ENCODE results near the gene SLC2A1. TPM values are rescaled to one million over a fixed set of nuclear protein-coding genes. Genes with fewer than 3 reads are reported as not detected.
A peak's percentile ranks its signal among the peaks of the same experiment; 100 is the strongest.

Gene SLC2A1
- total RNA-seq, 1 donor from 2014 or later, result 135 TPM

- Mint-ChIP-seq H3K4me1 (no peaks in the 10 kb centered on the region), H3K27me3 (no peaks in the 10 kb centered on the region), H3K9me3 (no peaks in the 10 kb centered on the region), H3K36me3 (ENCODE audit: low read depth) (peaks cover 2% of the 10 kb centered on the region), H3K27ac (no peak overlapping the region), H3K4me3 (no peak overlapping the region)
- DNase-seq, result no peak
- intact Hi-C loops (cut with micrococcal nuclease), result no loop called here
Observed at GRCh38 chr1:42973799-42974198, 15.1 kb upstream of the SLC2A1 start.

- Mint-ChIP-seq H3K9me3 (no peaks in the 10 kb centered on the region), H3K36me3 (ENCODE audit: low read depth) (peaks cover 2% of the 10 kb centered on the region), H3K4me1 (no peaks in the 10 kb centered on the region), H3K27me3 (no peaks in the 10 kb centered on the region), H3K4me3 (no peak overlapping the region), H3K27ac (no peak overlapping the region)
- intact Hi-C loops (cut with micrococcal nuclease), result no loop called here
- DNase-seq, result no peak
Observed at GRCh38 chr1:42973286-42973685, 14.6 kb upstream of the SLC2A1 start.

DNA sequence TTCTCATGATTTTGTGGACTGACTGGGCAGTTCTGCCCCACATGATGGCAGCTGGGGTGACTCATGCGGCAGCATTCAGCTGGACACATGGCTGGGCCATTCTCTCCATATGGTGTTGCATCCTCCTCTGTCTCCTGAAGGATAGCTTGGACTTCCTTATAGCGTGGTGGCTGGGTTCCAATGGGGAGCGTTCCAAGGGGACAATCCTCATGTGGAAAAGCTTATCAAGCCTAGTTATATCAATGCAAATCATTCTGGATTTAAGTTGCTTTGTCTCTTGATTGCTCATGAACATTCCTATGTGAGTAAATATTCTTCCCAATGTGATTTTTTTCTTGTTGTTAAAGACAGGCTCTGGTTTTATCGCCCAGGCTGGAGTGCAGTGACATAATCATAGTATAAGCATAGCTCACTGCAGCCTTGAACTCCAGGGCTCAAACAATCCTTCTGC is 13.2 kb upstream of the SLC2A1 start:
- no peaks in the 10 kb centered on the region for H3K9me3 Mint-ChIP-seq
- intact Hi-C loops (cut with micrococcal nuclease), result no loop called here
- no peak overlapping the region for H3K4me3 Mint-ChIP-seq
- H3K27me3 Mint-ChIP-seq, result no peaks in the 10 kb centered on the region
- peaks cover 2% of the 10 kb centered on the region for H3K4me1 Mint-ChIP-seq
- H3K36me3 Mint-ChIP-seq (ENCODE audit: low read depth), result peaks cover 2% of the 10 kb centered on the region
- DNase-seq, result no peak
- H3K27ac Mint-ChIP-seq, result no peak overlapping the region

GRCh38 chr1:42970143-42970542 is 11.5 kb upstream of the SLC2A1 start:
- no peaks in the 10 kb centered on the region for H3K27me3 Mint-ChIP-seq
- H3K4me1 Mint-ChIP-seq, result peaks cover 2% of the 10 kb centered on the region
- no peak for DNase-seq
- H3K4me3 Mint-ChIP-seq, result no peak overlapping the region
- no peaks in the 10 kb centered on the region for H3K36me3 Mint-ChIP-seq (ENCODE audit: low read depth)
- intact Hi-C loops (cut with micrococcal nuclease), result no loop called here
- no peaks in the 10 kb centered on the region for H3K9me3 Mint-ChIP-seq
- no peak overlapping the region for H3K27ac Mint-ChIP-seq

DNA sequence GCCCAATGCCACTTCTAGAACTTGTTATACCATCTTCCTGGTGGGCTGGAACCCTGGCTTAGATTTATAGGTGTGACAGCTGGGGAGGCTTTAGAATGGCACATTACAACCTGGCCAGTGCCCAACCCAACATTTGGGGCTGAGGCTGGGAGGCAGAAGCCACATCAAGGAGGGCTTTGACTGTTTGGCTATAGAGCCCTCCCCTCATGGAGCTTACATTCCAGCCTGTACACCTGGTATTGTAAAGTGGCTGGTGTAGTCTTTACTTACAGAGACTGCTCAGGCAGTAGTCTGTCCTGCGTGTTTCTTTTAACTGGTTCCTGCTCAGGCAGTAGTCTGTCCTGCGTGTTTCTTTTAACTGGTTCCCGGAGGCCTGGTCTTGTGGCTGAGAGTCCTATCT is 10.0 kb upstream of the SLC2A1 start:
- Mint-ChIP-seq H3K4me3 (no peak overlapping the region), H3K4me1 (peaks cover 2% of the 10 kb centered on the region), H3K36me3 (ENCODE audit: low read depth) (no peaks in the 10 kb centered on the region), H3K9me3 (no peaks in the 10 kb centered on the region), H3K27ac (no peak overlapping the region), H3K27me3 (no peaks in the 10 kb centered on the region)
- intact Hi-C loops (cut with micrococcal nuclease), result no loop called here
- DNase-seq, result no peak

DNA sequence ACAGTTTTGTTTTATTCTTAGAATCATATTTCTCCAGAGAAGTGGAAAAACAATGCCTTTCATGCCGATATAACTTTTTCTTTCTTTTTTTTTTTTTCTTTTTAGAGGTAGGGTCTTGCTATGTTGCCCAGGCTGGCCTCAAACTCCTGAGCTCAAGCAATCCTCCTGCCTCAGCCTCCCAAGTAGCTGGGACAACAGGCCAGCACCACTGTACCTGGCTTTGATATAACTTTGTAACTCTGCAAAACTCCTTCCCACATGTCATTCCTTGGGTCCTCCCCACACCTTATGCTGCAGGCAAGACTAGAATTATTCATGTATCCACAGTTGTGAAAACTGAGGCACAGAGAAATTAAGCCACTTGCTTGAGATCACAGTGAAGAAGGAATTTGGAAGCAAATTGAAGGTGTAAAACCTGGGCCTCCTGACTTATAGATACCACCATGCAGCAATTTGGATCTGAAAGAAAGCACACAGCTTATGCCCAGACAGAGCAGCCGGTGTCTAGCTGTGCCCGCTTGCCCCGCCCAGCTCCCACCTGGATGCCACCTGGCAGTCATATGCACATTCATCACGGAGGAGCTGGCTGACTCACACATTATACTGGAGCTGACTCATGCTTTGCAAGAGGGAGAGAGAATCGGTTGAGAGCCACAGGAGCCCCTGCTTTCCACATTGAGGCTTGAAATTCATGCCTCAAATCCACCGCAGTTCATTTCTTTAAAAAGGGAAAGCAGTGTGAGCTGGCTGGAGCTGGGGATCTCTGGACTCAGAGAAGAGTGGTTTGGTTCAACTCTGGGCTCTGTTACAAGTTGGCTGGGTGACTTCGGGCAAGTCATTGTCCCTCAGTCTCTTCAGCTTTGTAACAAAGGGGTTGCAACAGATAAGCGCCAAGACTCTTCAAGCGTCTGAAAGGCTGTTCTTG is 8.3 kb upstream of the SLC2A1 start:
- Mint-ChIP-seq H3K36me3 (ENCODE audit: low read depth) (no peaks in the 10 kb centered on the region), H3K4me1 (peaks cover 14% of the 10 kb centered on the region), H3K9me3 (no peaks in the 10 kb centered on the region), H3K27me3 (peaks cover 4% of the 10 kb centered on the region), H3K4me3 (no peak overlapping the region), H3K27ac (no peak overlapping the region)
- intact Hi-C loops (cut with micrococcal nuclease), result no loop called here
- DNase-seq, result no peak

DNA sequence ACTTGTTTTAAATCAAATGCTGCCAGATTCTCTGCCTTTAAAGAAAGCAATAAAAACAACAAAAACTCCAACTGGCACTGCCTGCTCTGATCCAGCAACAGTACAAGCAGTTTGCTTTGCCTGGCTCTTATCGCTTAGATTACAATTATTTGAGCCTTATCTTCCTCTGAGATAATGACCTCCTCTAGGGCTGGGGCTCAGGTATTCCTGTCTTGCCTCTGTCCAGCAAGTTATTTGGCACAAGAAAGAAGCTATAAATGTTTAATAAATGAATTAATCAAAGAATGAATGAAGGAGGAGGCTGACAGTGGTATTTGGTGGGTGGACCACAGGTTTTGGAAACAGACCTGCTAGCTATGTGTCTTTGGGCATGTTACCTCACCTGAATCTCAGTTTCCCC is 6.7 kb upstream of the SLC2A1 start:
- peaks cover 4% of the 10 kb centered on the region for H3K27me3 Mint-ChIP-seq
- no peaks in the 10 kb centered on the region for H3K9me3 Mint-ChIP-seq
- no peak overlapping the region for H3K4me3 Mint-ChIP-seq
- peaks cover 22% of the 10 kb centered on the region for H3K4me1 Mint-ChIP-seq
- H3K27ac Mint-ChIP-seq, result no peak overlapping the region
- DNase-seq, result no peak
- H3K36me3 Mint-ChIP-seq (ENCODE audit: low read depth), result no peaks in the 10 kb centered on the region
- intact Hi-C loops (cut with micrococcal nuclease), result no loop called here

GRCh38 chr1:42964044-42964812 is 5.6 kb upstream of the SLC2A1 start:
- Mint-ChIP-seq H3K27ac (no peak overlapping the region), H3K36me3 (ENCODE audit: low read depth) (no peaks in the 10 kb centered on the region), H3K4me3 (no peak overlapping the region), H3K9me3 (no peaks in the 10 kb centered on the region), H3K27me3 (peaks cover 4% of the 10 kb centered on the region), H3K4me1 (peaks cover 28% of the 10 kb centered on the region)
- intact Hi-C loops (cut with micrococcal nuclease), result no loop called here
- DNase-seq, result no peak

GRCh38 chr1:42963378-42964043 is 4.8 kb upstream of the SLC2A1 start:
- peaks cover 6% of the 10 kb centered on the region for H3K27me3 Mint-ChIP-seq
- H3K27ac Mint-ChIP-seq, result peak overlapping the region; percentile 27
- peak overlapping the region; percentile 38 for H3K4me3 Mint-ChIP-seq

GRCh38 chr1:42962641-42963377 is 4.1 kb upstream of the SLC2A1 start:
- peak overlapping the region; percentile 27 for H3K27ac Mint-ChIP-seq
- peak; percentile 56 for DNase-seq
- H3K4me3 Mint-ChIP-seq, result peak overlapping the region; percentile 50
- peaks cover 6% of the 10 kb centered on the region for H3K27me3 Mint-ChIP-seq
- H3K9me3 Mint-ChIP-seq, result no peaks in the 10 kb centered on the region
- peaks cover 33% of the 10 kb centered on the region for H3K4me1 Mint-ChIP-seq
- peaks cover 3% of the 10 kb centered on the region for H3K36me3 Mint-ChIP-seq (ENCODE audit: low read depth)
- intact Hi-C loops (cut with micrococcal nuclease), result no loop called here

More at GRCh38 chr1:42963378-42964043, 4.8 kb upstream of the SLC2A1 start:
- Mint-ChIP-seq H3K4me1 (peaks cover 33% of the 10 kb centered on the region), H3K36me3 (ENCODE audit: low read depth) (peaks cover 3% of the 10 kb centered on the region), H3K9me3 (no peaks in the 10 kb centered on the region)
- no peak for DNase-seq
- intact Hi-C loops (cut with micrococcal nuclease), result no loop called here

DNA sequence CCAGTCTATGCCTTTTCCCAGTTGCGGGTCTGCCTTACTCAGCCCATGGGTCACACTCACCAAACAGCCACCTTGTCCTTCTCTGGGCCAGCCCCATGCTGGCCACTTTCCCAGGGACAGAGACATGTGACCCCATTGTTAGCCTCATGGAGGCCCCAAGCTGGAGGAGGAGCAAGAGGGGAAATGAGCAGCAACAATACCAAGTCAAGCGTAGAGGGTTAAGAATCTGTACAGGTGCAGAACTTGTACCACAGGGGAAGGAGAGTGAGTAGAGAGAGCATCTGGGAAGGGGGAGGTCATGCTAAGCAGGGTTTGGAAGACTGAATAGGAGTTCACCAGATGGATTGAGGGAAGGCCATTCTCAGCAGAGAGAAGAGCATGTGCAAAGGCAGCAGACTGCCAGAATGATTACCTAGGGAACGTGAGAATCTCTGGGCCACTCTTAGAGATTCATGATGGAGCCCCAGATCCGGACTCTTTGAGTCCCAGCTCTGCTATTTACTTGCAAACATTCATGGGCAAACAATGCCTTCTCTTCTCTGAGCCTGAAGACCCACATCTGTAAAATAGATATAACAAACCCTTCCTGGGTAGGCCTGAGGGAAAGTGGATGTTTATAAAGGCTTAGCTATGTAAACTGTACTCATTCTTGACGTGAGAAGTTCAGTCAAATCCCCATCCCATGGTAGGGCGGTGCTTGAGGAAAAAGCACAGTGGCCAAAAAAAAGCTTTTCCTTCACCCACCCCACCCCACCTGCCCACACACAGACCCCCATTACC is 2.8 kb upstream of the SLC2A1 start:
- Mint-ChIP-seq H3K4me1 (peaks cover 37% of the 10 kb centered on the region), H3K27ac (peak overlapping the region; percentile 7), H3K27me3 (peaks cover 6% of the 10 kb centered on the region), H3K9me3 (no peaks in the 10 kb centered on the region), H3K4me3 (peak overlapping the region; percentile 29), H3K36me3 (ENCODE audit: low read depth) (peaks cover 15% of the 10 kb centered on the region)
- no peak for DNase-seq
- intact Hi-C loops (cut with micrococcal nuclease), result no loop called here

GRCh38 chr1:42960566-42961311 is 2.1 kb upstream of the SLC2A1 start:
- H3K36me3 Mint-ChIP-seq (ENCODE audit: low read depth), result peaks cover 19% of the 10 kb centered on the region
- H3K27me3 Mint-ChIP-seq, result peaks cover 6% of the 10 kb centered on the region
- intact Hi-C loops (cut with micrococcal nuclease), result no loop called here
- DNase-seq, result no peak
- no peaks in the 10 kb centered on the region for H3K9me3 Mint-ChIP-seq
- peaks cover 41% of the 10 kb centered on the region for H3K4me1 Mint-ChIP-seq
- peak overlapping the region; percentile 29 for H3K4me3 Mint-ChIP-seq
- H3K27ac Mint-ChIP-seq, result peak overlapping the region; percentile 7
